GM18520 (cell line): ENCODE measurements around the gene SVEP1.

Source experiments
- ATAC-seq: cut with Tn5 transposase; IDR thresholded peaks from one replicate; pipeline ENCODE4 v1.9.1; 2021; ENCODE audit not compliant: unreplicated experiment

SVEP1 gene

GRCh38 chr9:110528645-110529044, 50.9 kb downstream of the SVEP1 start:
- ATAC-seq = no peak

GRCh38 chr9:110526426-110526825, 53.1 kb downstream of the SVEP1 start:
- no peak for ATAC-seq

GRCh38 chr9:110521206-110521605, 58.3 kb downstream of the SVEP1 start:
- no peak for ATAC-seq

GRCh38 chr9:110520120-110520701, 59.3 kb downstream of the SVEP1 start:
- ATAC-seq = no peak

- ATAC-seq = no peak
Observed at GRCh38 chr9:110517483-110517882, 62.1 kb downstream of the SVEP1 start.

- no peak for ATAC-seq
Observed at GRCh38 chr9:110514897-110515296, 64.6 kb downstream of the SVEP1 start.

- no peak for ATAC-seq
Observed at GRCh38 chr9:110512817-110513216, 66.7 kb downstream of the SVEP1 start.

- no peak for ATAC-seq
Observed at GRCh38 chr9:110509792-110510191, 69.7 kb downstream of the SVEP1 start.

- ATAC-seq = no peak
Observed at GRCh38 chr9:110502842-110503241, 76.7 kb downstream of the SVEP1 start.

GRCh38 chr9:110499608-110500007, 79.9 kb downstream of the SVEP1 start:
- ATAC-seq = no peak

- no peak for ATAC-seq
Observed at GRCh38 chr9:110487196-110487595, 92.3 kb downstream of the SVEP1 start.

GRCh38 chr9:110486218-110486617, 93.3 kb downstream of the SVEP1 start:
- no peak for ATAC-seq

GRCh38 chr9:110479481-110479880, 100.1 kb downstream of the SVEP1 start:
- ATAC-seq = no peak

GRCh38 chr9:110476251-110476650, 103.3 kb downstream of the SVEP1 start:
- ATAC-seq = no peak

GRCh38 chr9:110472111-110472510, 107.4 kb downstream of the SVEP1 start:
- no peak for ATAC-seq

- ATAC-seq = no peak
Observed at GRCh38 chr9:110468950-110469349, 110.6 kb downstream of the SVEP1 start.

GRCh38 chr9:110465190-110465589, 114.4 kb downstream of the SVEP1 start:
- ATAC-seq = no peak

- no peak for ATAC-seq
Observed at GRCh38 chr9:110464321-110464720, 115.2 kb downstream of the SVEP1 start.

GRCh38 chr9:110463499-110463898, 116.0 kb downstream of the SVEP1 start:
- no peak for ATAC-seq

GRCh38 chr9:110457245-110457644, 122.3 kb downstream of the SVEP1 start:
- no peak for ATAC-seq

GRCh38 chr9:110456681-110457080, 122.9 kb downstream of the SVEP1 start:
- no peak for ATAC-seq

GRCh38 chr9:110455860-110456259, 123.7 kb downstream of the SVEP1 start:
- ATAC-seq = no peak

- no peak for ATAC-seq
Observed at GRCh38 chr9:110452227-110452801, 127.2 kb downstream of the SVEP1 start.
